ENCODE data around the gene SARM1. TPM values are rescaled to one million over a fixed set of nuclear protein-coding genes. Genes with fewer than 3 reads are reported as not detected.

SARM1 gene
- total and polyA plus RNA-seq, 2 of the 13 experiments (the other 11 are each of a cell fraction or from before 2014, with no cell fraction given) = 0.73 to 0.86 TPM

- TF ChIP-seq HNRNPH1 (optimal IDR thresholded peaks at IDR 0.05; ENCODE audit: low read depth, low read length) = no peak
- TF ChIP-seq ZBTB44 (CRISPR knock-in tag; IDR thresholded peaks at IDR 0.05) = no peak
- no peak for TF ChIP-seq ZNF24 (IDR thresholded peaks at IDR 0.05)
- no peak for TF ChIP-seq RBAK (CRISPR knock-in tag; IDR thresholded peaks at IDR 0.05)
- TF ChIP-seq MIXL1 (CRISPR knock-in tag; IDR thresholded peaks at IDR 0.05) = no peak
- TF ChIP-seq ZNF160 (CRISPR knock-in tag; IDR thresholded peaks at IDR 0.05) = 0 out of 2 replicates have a peak, but pooled peaks have one; percentile 7
- TF ChIP-seq TGIF2 (CRISPR knock-in tag; IDR thresholded peaks at IDR 0.05) = peak; percentile 68; the same call in 1 of the 2 replicates
- peak; percentile 92; the same call in 2 of the 3 replicates for TF ChIP-seq MXI1 (IDR thresholded peaks at IDR 0.05; ENCODE audit: borderline replicate concordance, low read depth, low read length)
- peak; percentile 71; the same call in 1 of the 2 replicates for TF ChIP-seq ETV5 (CRISPR knock-in tag; IDR thresholded peaks at IDR 0.05; ENCODE audit: borderline replicate concordance)
- no peak; the same call in 1 of the 2 replicates for TF ChIP-seq TRAFD1 (CRISPR knock-in tag; IDR thresholded peaks at IDR 0.05; ENCODE audit: borderline replicate concordance)
- TF ChIP-seq ZNF224 (CRISPR knock-in tag; IDR thresholded peaks at IDR 0.05) = no peak
- TF ChIP-seq ZSCAN21 (CRISPR knock-in tag; IDR thresholded peaks at IDR 0.05; ENCODE audit: borderline replicate concordance) = no peak; the same call in 1 of the 2 replicates
- no peak for TF ChIP-seq ZNF367 (CRISPR knock-in tag; IDR thresholded peaks at IDR 0.05; ENCODE audit: borderline replicate concordance)
- TF ChIP-seq HNF1B (CRISPR knock-in tag; IDR thresholded peaks at IDR 0.05) = peak; percentile 88
- peak; percentile 71; the same call in 1 of the 2 replicates for TF ChIP-seq MIER2 (CRISPR knock-in tag; IDR thresholded peaks at IDR 0.05)
- TF ChIP-seq ATM (IDR thresholded peaks at IDR 0.05; ENCODE audit: borderline replicate concordance) = no peak
- TF ChIP-seq ATF7 (IDR thresholded peaks at IDR 0.05) = peak; percentile 100
- TF ChIP-seq ATF7 (CRISPR knock-in tag; IDR thresholded peaks at IDR 0.05) = peak; percentile 100
- no peak for TF ChIP-seq SRSF9 (IDR thresholded peaks at IDR 0.05; ENCODE audit: borderline replicate concordance, insufficient read depth, low read depth, low read length, poor library complexity, severe bottlenecking)
- TF ChIP-seq ZNF780A (CRISPR knock-in tag; IDR thresholded peaks at IDR 0.05) = no peak
- no peak for TF ChIP-seq PAWR (CRISPR knock-in tag; IDR thresholded peaks at IDR 0.05; ENCODE audit: borderline replicate concordance)
- peak; percentile 49 for TF ChIP-seq CTCF (CRISPR knock-in tag; IDR thresholded peaks at IDR 0.05)
- no peak for TF ChIP-seq MATR3 (CRISPR knock-in tag; IDR thresholded peaks at IDR 0.05)
Measured at GRCh38 chr17:28335201-28335958, 36.1 kb upstream of the SARM1 start, which contains the start of the genes IFT20 and TNFAIP1 (continued).
